GM18520 (cell line): ENCODE measurements around the gene WARS2.

Source experiments
- ATAC-seq: cut with Tn5 transposase; IDR thresholded peaks from one replicate; pipeline ENCODE4 v1.9.1; 2021; ENCODE audit not compliant: unreplicated experiment

Gene WARS2

DNA sequence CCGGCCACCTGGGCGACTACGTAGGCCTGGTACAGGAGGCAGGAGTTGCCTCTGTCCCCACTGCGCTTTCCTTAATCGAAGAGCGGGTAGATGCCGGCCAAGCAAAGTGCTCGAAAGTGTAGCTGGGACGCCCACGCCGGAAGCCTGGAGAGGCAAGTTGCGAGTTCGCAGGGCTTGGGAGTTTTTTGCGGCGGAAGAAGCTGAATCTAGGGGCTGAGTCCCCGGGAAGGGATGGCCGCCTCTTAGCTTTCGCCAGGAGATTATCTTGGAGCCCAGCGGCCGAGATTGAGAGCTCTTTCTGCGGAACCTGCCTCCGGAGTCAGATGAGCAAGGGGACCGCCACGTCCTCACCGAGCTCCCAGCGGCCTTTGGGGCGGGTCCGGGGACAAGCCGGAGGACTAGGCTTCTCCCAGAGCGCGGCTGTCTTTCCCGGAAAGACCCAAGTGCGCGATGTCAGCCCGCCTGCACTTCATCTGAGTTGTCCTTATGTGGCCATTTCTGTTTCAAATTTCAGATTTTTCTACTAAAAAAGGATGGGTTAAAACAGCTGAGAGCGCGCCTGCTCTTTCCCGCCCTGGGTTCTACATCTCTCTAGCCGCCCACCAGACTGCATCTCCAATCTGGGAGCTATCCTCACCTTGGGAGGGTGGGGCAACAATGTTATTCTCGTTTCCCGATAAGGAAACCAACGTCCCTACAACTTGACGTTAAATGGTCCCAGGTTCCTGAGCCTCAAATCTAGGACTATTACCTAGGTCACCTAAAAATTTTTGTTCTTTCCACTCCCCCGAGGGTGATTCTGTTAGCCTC is 139.9 kb downstream of the WARS2 start:
- no peak for ATAC-seq

GRCh38 chr1:118999348-119000071 is 140.9 kb downstream of the WARS2 start:
- no peak for ATAC-seq

DNA sequence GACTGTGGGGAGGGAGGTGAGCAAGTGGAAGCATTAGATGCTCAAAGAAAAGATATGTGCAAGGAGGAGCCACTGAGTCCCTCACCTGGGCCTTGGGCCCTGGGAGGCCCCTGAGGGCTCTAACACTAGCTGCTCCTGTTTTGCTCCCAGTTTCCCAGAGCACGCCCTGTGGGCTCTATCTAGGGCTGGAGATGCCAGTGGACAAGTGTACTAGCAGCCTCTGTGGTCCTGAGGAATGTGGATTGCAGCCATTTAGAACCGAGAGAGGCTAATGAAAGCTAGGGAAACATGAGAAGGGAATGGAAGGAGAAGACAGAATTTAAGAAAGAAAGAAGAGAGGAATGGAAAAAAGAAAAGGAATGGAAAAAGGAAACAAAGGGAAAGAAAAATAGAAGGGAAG is 142.3 kb downstream of the WARS2 start:
- no peak for ATAC-seq

DNA sequence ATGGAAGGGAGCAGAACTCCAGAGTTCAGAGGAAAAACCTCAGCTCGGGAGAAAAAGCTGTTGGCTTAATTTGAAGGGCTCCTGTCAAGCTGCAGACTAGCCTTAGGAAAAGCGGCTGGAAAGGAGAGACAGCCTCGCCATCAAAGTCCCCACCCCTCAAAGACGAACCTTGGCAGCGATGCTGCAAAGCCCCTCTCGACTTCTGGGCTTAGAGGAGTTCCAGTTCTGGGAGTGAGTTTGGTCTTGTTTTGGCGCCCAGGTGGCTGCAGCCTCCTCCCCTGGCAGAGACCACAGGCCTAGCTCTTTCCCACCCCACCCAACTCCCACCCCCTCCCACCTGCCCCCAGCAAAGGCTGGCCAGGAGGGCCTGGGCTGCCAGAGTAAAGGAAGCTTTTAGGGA is 143.2 kb downstream of the WARS2 start:
- ATAC-seq, result no peak

DNA sequence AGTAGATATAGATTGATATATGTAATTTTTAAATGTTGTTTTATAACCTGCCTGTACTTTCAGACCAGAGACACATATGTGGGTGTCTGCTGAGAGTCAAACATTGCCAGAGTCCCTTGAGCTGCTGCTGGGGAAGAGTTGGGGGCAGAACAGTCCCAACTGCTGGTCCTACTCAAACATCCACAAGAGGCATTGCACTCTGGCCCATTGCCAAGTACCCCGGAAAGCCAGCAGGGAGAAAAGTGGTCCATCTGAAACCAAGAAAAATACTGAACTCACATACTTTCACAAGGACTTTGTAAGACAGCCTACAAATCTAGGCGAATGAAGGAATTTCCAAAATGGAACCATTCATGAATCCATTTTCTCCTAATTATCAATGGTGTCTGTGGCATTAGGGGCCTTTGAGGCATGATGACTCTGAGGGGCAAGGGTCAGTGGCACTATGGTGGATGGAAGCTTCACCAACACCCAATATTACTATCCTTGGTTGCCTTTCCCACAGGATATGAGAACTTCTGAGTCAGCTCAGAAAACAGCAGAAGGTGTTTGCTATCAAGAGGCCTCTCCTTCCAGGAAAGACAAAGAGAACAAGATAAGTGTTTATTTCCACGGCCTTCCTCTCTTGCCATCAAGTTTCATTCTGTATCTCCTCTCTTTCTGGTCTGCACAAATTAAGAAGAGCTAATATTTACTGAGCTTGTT is 145.0 kb downstream of the WARS2 start:
- ATAC-seq, result no peak

GRCh38 chr1:118993700-118994026 is 146.8 kb downstream of the WARS2 start:
- no peak for ATAC-seq

GRCh38 chr1:118992868-118993699 is 147.4 kb downstream of the WARS2 start:
- no peak for ATAC-seq

DNA sequence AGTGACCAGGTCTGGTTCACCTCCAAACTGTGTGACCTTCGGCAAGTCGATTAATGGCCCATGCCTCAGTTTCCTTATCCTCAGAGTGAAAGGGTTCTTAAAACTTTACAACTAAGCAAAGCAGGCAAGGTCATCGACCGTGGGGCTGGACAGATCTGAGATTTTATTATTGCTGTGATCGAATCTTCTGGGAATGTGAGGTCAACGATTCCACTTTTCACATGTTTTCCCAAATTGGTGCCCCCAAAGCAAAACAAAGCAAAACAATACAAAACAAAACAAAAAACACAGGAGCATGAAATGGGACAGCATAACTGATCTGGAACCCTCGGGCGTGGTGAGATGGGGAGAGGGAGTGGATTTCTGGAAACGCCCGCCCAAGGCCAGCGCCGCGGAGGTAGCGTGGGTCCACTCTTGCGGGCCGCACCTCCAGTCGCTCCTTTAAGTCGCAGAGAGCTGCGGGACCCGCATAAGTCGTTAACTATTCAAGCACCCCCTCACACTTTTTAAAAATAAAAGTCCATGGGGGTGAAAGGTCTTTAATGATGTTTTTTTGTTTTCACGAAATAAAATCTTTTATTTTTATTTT is 148.1 kb downstream of the WARS2 start:
- no peak for ATAC-seq

GRCh38 chr1:118991448-118991847 is 149.0 kb downstream of the WARS2 start:
- ATAC-seq, result no peak

DNA sequence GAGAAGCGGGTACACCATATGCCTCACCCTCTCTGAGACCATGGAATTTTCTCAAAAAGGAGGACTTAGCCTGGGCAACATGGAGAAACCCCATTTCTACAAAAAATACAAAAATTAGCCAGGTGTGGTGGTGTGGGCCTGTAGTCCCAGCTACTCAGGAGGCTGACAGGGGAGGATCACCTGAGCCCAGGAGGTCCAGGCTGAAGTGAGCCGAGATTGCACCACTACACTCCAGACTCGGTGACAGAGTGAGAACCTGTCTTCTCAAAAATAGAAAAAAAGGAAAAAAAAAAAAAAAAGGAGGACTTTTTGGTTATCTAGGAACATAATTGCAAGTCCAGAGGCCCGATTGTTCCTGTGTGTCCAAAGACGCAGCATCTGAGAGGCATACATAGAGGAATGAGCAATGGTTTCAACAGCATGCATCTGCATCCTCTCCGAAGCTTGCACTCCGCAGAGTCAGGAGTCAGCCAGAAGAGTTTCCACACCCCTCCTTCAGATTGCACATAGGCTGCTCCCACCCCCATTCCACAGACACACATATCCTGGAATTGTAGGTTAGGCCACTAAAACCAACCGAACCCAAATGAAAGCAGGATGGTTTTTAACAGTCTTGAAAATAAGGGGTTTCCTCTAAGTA is 149.8 kb downstream of the WARS2 start:
- ATAC-seq, result no peak

- no peak for ATAC-seq
Observed at GRCh38 chr1:118989878-118990378, 150.5 kb downstream of the WARS2 start.

DNA sequence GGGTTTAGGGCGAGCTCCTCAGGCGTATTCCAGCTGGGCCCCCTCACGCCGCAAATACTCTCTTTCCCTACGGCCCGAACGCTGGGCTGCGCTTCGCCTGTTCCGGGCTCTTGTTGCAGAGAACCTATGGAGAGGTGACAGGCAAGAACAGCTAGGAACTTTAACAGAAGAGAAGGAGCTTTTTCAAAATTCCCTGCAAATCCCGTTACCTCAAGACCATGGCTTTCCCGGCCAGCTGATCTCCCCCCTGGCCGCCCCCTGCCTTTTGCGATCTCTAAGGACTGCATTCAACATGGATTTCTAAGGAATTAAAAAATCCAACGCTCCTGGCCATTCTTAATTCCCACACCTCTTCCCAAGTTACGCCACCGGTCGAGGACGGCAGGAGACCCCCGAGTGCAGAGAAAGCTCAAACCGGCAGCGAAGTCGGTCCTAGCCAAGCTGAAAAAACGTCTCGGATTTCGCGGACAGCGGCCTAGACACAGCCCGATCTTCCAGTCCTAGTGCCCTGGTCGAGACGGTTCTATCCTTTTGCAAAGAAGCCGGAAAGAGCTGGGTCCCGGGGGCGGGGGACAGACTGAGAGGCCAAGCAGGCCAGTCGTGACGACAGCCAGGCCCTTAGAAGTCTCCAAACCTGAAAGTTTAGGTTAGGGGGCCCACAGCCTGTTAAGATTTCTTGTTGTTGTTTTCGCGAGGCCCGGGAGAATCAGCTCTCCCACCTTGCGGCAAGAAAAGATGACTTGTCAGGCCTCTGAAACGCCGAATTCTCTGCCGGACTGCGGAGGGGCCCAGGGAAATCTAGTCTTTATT is 151.2 kb downstream of the WARS2 start:
- ATAC-seq, result no peak

DNA sequence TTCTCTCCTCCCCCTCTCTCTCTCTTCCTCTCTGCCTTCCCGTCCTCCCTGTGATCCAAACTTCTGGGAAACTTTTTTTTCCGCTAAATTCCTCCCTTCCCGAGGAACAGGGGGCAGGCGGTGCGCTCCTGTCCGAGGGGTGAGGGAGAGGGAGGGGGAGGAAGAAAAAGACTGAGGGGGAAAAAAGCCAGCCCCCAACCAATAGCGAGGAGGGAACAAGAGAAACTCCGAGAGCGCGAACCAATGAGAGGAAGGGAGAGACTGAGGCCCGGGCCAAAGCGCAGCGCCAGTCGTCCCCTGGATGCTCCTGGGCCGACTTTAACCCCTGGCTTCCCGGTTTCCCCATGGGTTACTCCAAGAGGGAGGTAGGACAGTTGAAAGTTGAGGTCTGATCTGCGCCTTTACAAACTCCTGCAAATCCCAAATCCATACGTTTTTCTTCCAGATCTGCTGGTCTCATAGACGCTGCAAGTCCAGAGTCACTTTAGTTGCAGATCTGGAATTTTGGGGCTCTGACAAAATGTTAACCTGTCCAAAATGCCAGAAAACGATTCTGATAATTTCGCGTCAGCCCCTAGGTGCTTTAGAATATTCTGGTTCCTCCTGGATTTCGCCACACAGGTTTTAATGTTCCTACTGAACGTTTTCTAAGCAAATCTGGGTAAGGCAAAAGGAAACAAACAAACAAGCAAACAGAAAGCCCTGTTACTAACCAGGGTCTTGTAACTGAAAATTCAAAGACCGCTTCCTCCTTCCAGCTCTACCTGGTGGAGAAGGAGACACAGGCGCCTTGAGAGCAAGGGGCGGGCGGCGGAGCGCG is 152.1 kb downstream of the WARS2 start, which contains the start of gene TBX15:
TBX15 (minus strand) TSS at position 158 of the 820 bp plus-strand sequence. CDS start 548 bp downstream, outside the sequence.
- ATAC-seq, result no peak

DNA sequence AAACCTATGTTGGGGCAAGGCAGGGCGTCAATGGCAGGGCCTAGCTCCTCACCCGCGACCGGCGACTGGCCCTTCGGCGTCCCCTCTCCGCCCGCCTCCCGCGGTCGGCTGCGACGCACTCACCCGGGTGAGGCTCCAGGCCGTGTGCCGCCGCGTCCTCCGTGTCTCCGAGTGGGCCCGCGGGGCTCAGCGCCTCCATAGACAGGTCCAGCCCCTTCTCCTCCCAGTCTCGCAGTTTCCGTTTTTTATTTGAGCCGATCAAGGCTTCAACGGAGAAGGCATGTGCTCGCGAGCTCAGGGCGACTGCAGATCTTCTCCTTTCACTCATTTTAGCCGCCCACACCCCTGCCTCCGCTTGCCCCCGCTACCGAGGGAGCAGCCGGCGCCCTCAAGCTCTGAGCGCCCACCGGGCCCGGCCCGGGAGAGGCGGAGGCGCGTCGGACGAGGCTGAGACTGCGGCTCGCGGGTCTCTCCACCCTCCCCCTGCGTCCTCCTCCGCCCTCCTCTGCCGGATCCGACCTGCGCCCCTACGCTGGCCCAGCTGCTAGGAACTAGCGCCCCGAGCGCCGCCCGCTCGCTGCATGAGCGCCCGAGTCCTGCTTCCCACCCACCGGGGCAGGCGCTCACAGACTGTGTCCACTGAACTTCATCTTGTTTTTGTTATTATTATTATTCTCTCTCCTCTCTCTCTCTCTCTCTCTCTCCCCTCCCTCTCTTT is 152.8 kb downstream of the WARS2 start:
- no peak for ATAC-seq

DNA sequence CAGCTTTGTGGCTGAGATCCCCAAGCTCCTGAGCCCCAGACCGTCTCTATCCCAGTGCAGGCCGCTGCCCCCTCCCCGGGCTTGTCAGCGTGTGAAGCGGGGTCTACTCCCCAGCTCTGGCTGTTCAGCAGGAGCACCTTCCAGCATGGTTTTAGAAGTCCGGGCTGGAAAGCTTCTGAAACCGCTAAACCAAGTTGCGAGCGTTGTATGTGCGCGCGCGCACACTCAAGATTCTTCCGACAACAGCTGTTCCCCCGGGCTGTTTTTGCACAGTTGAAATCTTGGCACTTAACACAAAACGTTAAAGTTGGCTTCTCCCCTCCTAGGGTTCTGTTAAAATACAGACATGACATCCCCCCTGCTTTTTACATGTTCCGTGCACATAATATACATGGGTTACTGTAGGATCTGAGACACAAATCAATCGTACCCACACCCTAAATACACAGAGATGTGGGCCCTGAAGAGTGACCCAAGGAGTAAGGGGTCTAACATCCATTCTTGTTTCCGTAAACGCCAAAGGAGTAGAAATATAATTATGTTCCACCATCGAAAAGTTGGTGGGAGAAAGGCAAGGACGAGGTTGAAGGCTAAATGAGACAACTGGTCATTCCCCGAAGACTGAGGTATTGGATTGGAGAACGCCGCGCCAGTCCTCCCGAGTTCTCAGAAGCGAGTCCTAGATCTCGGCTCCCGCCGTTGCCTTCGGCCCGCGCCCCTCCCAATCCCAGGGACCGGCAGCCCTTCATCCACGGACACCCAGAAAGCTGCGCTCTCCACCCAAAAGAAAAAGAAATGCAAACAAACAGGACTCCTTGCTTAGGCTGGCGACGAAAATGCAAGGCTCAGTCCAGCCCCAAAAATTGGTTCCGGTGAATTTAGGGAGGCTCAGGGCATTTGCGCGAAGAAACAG is 153.6 kb downstream of the WARS2 start:
- no peak for ATAC-seq
